ENCODE data around the gene SLC22A23. TPM values are rescaled to one million over a fixed set of nuclear protein-coding genes. Genes with fewer than 3 reads are reported as not detected.

SLC22A23 gene
- total RNA-seq, 1 donor from 2014 or later = 102 TPM

GRCh38 chr6:3278691-3279090 lies 178.2 kb downstream of the SLC22A23 start:
- Mint-ChIP-seq H3K36me3 (ENCODE audit: unreplicated experiment) (peaks cover 2% of the 10 kb centered on the region), H3K9me3 (ENCODE audit: unreplicated experiment) (peaks cover 18% of the 10 kb centered on the region), H3K27ac (ENCODE audit: unreplicated experiment) (no peak overlapping the region)

DNA sequence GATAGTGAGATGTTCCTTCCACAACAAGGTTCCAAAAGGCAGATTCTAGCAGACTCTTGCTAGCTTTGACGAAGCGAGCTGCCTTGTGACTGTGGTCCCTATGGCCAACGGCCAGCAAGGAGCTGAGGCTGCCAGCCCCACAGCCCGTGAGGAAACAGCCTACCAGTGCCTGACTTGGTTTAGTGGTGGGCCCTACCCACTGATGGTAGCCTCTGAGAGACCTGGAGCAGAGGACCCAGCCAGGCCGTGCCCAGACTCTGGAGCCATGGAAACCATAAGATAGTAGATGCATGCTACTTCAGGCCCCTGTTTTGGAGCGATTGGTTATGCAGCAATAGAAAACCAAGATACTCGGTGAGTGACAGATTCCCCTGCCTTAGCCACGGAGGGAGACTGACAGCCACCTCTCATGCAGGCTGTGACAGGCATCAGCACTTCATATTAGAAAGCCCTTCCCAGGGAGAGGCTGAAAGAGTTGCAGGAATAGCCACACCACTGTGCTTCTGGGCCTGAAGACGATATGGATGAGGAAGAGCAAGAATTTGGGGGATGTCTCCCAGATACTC lies 178.9 kb downstream of the SLC22A23 start:
- DNase-seq = no peak
- H3K36me3 Mint-ChIP-seq (ENCODE audit: unreplicated experiment) = no peaks in the 10 kb centered on the region
- H3K9me3 Mint-ChIP-seq (ENCODE audit: unreplicated experiment) = peaks cover 13% of the 10 kb centered on the region
- no peak overlapping the region for H3K27ac Mint-ChIP-seq (ENCODE audit: unreplicated experiment)
- H3K4me1 Mint-ChIP-seq (ENCODE audit: low read depth, unreplicated experiment) = peaks cover 19% of the 10 kb centered on the region
- H3K4me3 Mint-ChIP-seq (ENCODE audit: unreplicated experiment) = no peak overlapping the region
- H3K27me3 Mint-ChIP-seq (ENCODE audit: unreplicated experiment) = peaks cover 4% of the 10 kb centered on the region
- TF ChIP-seq, protein P1, sequence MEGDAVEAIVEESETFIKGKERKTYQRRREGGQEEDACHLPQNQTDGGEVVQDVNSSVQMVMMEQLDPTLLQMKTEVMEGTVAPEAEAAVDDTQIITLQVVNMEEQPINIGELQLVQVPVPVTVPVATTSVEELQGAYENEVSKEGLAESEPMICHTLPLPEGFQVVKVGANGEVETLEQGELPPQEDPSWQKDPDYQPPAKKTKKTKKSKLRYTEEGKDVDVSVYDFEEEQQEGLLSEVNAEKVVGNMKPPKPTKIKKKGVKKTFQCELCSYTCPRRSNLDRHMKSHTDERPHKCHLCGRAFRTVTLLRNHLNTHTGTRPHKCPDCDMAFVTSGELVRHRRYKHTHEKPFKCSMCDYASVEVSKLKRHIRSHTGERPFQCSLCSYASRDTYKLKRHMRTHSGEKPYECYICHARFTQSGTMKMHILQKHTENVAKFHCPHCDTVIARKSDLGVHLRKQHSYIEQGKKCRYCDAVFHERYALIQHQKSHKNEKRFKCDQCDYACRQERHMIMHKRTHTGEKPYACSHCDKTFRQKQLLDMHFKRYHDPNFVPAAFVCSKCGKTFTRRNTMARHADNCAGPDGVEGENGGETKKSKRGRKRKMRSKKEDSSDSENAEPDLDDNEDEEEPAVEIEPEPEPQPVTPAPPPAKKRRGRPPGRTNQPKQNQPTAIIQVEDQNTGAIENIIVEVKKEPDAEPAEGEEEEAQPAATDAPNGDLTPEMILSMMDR (IDR thresholded peaks at IDR 0.05; ENCODE audit: partially characterized antibody, unreplicated experiment) = no peak

More at GRCh38 chr6:3278691-3279090, 178.2 kb downstream of the SLC22A23 start:
- TF ChIP-seq, protein P1 (IDR thresholded peaks at IDR 0.05; ENCODE audit: partially characterized antibody, unreplicated experiment) = no peak
- DNase-seq = no peak
- H3K27me3 Mint-ChIP-seq (ENCODE audit: unreplicated experiment) = peaks cover 5% of the 10 kb centered on the region
- no peak overlapping the region for H3K4me3 Mint-ChIP-seq (ENCODE audit: unreplicated experiment)
- peaks cover 20% of the 10 kb centered on the region for H3K4me1 Mint-ChIP-seq (ENCODE audit: low read depth, unreplicated experiment)

GRCh38 chr6:3277251-3277650 lies 179.6 kb downstream of the SLC22A23 start:
- TF ChIP-seq, protein P1 (IDR thresholded peaks at IDR 0.05; ENCODE audit: partially characterized antibody, unreplicated experiment) = no peak
- Mint-ChIP-seq H3K27me3 (ENCODE audit: unreplicated experiment) (peaks cover 4% of the 10 kb centered on the region), H3K9me3 (ENCODE audit: unreplicated experiment) (peaks cover 13% of the 10 kb centered on the region), H3K4me3 (ENCODE audit: unreplicated experiment) (no peak overlapping the region), H3K36me3 (ENCODE audit: unreplicated experiment) (no peaks in the 10 kb centered on the region), H3K4me1 (ENCODE audit: low read depth, unreplicated experiment) (peaks cover 15% of the 10 kb centered on the region), H3K27ac (ENCODE audit: unreplicated experiment) (no peak overlapping the region)
- no peak for DNase-seq

GRCh38 chr6:3276174-3277167 lies 180.4 kb downstream of the SLC22A23 start:
- no peak for DNase-seq
- Mint-ChIP-seq H3K27ac (ENCODE audit: unreplicated experiment) (no peak overlapping the region), H3K4me3 (ENCODE audit: unreplicated experiment) (no peak overlapping the region), H3K4me1 (ENCODE audit: low read depth, unreplicated experiment) (peaks cover 7% of the 10 kb centered on the region), H3K27me3 (ENCODE audit: unreplicated experiment) (peaks cover 4% of the 10 kb centered on the region), H3K9me3 (ENCODE audit: unreplicated experiment) (peaks cover 16% of the 10 kb centered on the region), H3K36me3 (ENCODE audit: unreplicated experiment) (no peaks in the 10 kb centered on the region)
- TF ChIP-seq, protein P1 (IDR thresholded peaks at IDR 0.05; ENCODE audit: partially characterized antibody, unreplicated experiment) = no peak

All from glutamatergic neuron (in vitro differentiated cells).